ENCODE measurements around the gene PDIK1L.
A peak's percentile ranks its signal among the peaks of the same experiment; 100 is the strongest.

The PDIK1L gene

GRCh38 chr1:26155370-26156284, 44.0 kb downstream of the PDIK1L start:
- DNase-seq (ENCODE audit: low read depth in 2 of 2) = no peak

- DNase-seq (ENCODE audit: low read depth in 2 of 2) = no peak
These were observed 44.8 kb downstream of the PDIK1L start for GRCh38 chr1:26156285-26157038.

GRCh38 chr1:26158271-26158907, 46.8 kb downstream of the PDIK1L start:
- DNase-seq (ENCODE audit: low read depth in 2 of 2) = no peak

- DNase-seq (ENCODE audit: low read depth in 2 of 2) = no peak
These were observed 47.5 kb downstream of the PDIK1L start, which contains the start of gene FAM110D for GRCh38 chr1:26158908-26159742. FAM110D (plus strand) TSS chr1:26159079; CDS start chr1:26161292, 2,213 bp downstream.

DNA sequence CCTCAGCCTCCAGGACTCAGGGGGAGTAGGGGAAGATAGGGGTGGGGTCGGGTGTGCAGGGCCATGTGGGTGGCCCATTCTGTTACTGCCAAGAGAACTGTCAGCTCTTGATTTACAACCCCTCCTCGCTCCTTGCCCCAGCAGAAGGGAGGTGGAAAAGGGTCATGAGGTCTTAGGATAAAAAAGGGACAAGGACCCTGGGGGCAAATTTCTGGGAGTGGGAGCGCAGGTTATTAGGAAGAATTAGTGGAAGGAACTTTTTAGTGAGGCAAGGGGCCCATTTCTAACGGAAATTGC, 48.1 kb downstream of the PDIK1L start:
- no peak for DNase-seq (ENCODE audit: low read depth in 2 of 2)

DNA sequence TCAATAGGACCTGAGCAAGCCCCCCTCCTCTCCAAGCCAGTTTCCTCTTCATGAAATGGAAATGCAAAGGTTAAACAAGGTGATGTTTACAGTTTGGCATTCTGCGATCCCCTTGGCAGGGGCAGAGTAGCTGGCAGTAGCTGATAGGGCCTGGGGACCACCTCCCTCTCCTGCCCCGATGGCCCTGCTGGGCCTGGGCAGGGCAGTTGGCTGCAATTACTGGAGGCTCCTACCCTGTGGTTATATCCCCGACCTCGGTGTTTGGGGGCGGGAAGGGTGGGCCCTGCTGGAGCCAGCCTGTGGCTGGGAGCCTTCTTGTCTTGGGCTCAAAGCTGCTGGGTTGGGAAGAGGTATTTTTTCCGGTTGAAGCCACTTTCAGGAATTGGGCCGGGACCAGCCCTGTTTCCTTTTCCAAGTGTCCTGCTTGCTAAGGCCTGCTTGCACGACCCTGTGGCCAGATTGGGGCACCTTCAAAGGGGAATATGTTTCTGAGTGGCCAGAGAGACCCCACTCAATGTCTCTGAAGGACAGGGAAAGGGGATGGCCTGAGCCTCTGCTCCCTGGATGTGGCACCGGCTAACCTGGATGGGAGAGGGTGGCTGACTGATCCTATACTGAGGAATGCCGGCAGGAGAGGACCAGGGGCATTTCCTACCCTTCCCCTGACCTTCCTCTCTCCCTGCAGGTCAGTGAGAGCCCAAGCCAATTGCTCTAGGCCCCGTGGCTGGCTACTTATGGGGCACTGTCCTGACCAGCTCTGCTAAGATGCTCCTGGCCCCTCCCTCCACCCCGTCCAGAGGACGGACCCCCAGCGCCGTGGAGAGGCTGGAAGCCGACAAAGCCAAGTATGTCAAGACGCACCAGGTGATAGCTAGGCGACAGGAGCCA, 49.1 kb downstream of the PDIK1L start:
- DNase-seq (ENCODE audit: low read depth in 2 of 2) = no peak

- peak in 1 of 2 experiments; percentile 19 for DNase-seq (ENCODE audit: low read depth in 2 of 2)
These were observed 50.0 kb downstream of the PDIK1L start for GRCh38 chr1:26161415-26162219.

- DNase-seq (ENCODE audit: low read depth in 2 of 2) = no peak
These were observed 50.6 kb downstream of the PDIK1L start for GRCh38 chr1:26162220-26162709.

DNA sequence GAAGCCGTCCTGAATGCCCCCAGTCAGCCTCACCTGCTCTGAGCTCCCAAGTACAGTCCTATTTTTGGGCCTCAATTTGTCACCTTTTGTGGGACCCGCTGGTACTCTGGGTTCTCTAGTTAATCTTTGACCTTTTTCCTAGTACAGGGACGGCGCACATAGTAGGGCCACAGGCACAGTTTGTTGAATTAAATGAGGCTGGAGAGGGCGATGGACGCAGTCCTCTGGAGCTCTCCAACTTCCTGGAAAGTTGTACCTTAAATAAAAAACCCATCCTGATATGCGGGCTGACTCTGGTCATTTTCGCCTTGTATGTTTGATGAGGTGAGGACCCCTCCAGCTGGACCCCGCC, 52.0 kb downstream of the PDIK1L start:
- no peak for DNase-seq (ENCODE audit: low read depth in 2 of 2)

DNA sequence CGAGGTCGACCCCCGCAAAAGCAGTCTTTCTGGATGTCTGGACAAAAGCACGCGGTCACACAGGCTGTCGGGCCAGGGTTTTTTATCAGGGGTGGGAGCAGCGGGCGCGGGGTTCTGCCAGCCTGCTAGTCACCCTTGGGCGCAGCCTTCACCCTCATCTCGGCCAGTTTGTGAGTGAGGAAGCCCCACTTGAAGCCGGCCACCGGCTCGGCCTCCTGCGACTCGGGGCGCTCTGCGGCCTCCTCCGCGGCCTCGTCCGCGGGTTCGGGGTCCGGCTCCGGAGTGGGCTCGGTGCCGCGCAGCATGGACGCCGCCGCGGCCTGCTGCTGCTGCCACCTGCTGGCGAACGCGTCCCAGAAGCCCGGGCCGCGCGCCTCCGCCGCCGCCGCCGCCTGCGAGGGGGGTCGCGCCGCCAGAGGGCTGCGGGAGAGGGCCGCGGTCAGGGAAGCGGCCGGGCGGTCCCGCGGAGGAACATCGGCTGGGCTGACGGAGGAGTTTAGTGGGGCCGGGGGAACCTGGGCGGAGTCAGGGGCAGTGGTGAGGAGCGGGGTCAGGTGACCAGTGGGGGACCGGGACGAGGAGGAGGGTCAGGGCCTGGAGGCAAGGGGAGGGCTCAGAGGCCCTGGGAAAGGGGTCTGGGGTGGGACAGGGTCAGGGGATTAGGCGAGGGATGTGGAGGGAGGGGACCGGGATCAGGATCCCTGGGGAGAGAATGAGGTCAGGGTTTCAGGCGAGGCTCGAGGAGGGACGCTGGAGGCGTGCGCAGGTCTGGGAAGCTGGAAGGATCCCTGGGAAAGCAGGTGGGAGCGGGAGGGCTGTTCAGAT, 52.6 kb downstream of the PDIK1L start:
- peak; percentile 20 to 37 for DNase-seq (ENCODE audit: low read depth in 2 of 2)

DNA sequence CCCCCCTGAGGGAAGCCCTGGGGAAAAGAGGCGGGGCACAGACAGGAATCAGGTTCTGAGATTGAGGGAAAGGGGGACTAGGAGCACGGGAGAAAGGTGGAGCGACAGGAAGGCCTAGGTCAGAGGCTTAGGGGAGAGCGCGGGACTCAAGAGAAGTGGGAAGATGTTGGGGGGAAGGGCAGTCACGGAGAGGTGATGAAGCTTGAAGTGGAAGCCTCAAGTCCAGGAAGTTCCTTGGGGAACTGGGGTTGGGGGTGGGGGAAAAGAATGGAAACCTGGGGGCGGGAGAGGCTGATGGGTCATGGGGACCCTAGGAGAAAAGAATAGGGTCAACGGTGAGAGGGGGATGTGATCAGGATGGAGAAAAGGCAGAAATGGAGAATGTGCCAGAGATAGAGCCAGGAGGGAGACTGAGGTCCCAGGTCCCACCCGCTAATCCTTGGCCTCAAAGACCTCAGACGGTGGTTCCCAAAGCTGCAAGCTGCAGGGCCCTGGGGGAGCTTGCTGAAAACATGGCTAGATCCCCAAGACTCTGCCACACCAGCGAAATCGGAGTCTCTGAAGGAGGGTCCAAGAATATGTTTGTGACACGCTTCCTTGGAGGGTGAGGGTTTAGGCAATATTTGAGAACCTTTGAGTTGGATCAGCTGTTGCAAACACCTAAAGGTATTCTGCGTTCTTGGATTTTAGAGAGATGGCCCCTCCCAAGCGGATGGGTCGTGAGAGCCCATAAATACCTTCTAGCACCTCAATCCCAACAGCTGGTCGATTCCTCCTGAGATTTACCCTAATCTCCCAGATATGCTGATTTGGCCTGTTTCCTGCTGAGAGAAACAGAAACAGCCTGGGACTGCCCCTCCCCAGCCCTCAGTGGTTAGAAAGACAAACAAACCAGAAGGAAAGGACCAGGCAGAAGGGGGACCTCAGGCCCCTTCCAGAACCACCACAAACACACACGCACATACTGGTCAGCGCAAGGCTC, 53.5 kb downstream of the PDIK1L start:
- DNase-seq (ENCODE audit: low read depth in 2 of 2) = no peak

- DNase-seq (ENCODE audit: low read depth in 2 of 2) = no peak
These were observed 55.2 kb downstream of the PDIK1L start for GRCh38 chr1:26166719-26167281.

DNA sequence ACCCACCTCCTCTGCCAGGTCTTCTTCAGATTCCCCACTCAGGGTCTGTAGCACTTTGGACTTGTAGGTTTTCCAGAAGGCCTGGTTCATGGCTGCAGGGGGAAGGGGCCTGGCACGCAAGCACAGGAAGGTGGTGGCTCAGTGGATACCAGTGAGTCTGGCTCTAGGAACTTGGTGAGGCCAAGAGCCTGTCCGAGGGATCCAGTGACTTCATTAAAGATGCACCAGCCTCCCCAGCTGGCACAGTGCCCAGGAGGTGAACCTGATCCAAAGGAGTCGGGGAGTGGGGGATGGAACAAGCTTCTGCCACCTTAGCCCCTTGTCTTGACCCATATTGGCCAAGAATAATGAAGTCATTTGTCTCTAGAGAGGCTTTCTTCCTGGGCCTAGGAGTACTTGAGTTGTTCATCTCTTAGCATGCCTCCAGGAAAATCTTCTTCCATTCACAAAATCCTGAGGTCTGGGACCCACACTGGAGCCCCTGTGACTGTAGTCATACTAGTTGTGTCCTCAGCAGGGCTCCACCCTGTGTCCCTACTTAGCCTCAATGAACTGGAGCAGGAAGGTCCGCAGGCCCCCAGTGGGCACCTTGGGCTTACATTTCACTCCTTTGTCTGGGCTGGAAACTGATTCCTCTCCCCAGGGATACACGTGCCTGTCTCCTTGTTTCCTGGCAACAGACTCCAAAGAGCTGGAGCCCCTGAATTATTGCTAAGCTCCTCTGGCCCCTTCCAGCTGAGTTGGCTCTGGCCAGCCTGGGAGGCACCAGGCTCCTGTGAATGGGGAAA, 57.0 kb downstream of the PDIK1L start, which contains the start of gene C1orf232:
Gene C1orf232, minus strand, starts transcription at position 554 of the 788 bp plus-strand sequence. Its CDS starts 464 bp downstream, at position 90.
- DNase-seq (ENCODE audit: low read depth in 2 of 2) = no peak

GRCh38 chr1:26169198-26169554, 57.6 kb downstream of the PDIK1L start:
- DNase-seq (ENCODE audit: low read depth in 2 of 2) = no peak

GRCh38 chr1:26169669-26170471, 58.2 kb downstream of the PDIK1L start, which contains the start of gene ZNF593:
ZNF593 (plus strand) TSS chr1:26169908; CDS start chr1:26169984, 76 bp downstream.
- peak; percentile 80 to 88 for DNase-seq (ENCODE audit: low read depth in 2 of 2)

All from stimulated activated CD4-positive, alpha-beta T cell treated with anti-CD3 and anti-CD28 coated beads, Interleukin-12 subunit alpha, Interleukin-12 subunit beta, amount 100 ng/mL, for 24 hours (primary cell).